Middle frontal gyrus (tissue), 1 donor: ENCODE data around the gene TAGLN2.

Experiments
- DNase-seq: peaks from one replicate; pipeline ENCODE4 v3.0.0-alpha.2; 2015; ENCODE audit warnings: low spot score; ENCODE audit errors: extremely low spot score

The TAGLN2 gene

DNA sequence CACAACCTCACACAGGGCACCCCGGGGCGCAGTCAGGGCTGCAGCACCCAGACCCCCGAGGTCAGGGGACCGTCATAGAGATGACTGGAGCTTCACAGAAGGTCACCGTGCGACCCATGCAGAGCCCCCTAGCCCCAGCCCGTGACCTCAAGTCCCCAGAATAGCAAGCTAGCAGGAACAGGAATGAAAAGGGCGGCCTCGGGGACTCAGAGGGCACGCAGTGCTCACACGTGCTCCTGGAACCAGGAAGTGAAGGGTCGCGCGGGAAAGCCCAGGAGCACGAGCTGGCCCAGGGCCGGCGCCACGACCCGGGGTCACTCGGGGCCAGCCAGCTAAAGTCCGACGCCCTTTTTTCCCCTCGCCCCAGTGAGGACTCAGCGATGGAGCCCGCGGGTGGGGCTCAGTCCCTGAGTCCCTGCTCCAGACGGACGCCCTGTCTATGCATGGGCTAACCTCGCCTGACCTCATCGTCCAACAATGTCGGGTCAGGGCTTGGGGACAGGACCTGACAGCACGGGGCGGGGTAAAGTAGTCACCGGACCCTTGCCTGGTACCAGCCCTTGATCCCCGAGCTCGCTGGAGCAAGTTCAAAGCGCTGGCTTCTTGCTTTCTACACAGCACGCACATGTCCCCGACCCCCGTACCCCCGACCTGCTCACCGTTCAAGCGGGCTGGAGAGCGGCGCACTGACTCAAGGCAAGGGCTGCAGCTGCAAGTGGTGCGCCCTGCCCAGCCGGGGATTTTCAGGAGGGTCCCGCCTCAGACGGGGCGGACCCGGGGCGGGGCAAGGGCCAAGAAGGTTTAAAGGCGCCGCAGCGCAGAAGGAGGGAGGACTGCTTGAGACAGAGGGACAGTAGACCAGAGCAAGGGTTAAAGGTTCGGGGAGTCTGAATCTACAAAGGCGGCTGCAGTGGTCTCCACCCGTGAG lies at the start of gene TAGLN2:
TSS of gene TAGLN2 (minus strand) at position 717 of the 928 bp plus-strand sequence. CDS start 4,998 bp downstream, outside the sequence.
- no peak for DNase-seq

GRCh38 chr1:159974350-159974965 lies 49.2 kb upstream of the TAGLN2 start:
- DNase-seq = no peak

DNA sequence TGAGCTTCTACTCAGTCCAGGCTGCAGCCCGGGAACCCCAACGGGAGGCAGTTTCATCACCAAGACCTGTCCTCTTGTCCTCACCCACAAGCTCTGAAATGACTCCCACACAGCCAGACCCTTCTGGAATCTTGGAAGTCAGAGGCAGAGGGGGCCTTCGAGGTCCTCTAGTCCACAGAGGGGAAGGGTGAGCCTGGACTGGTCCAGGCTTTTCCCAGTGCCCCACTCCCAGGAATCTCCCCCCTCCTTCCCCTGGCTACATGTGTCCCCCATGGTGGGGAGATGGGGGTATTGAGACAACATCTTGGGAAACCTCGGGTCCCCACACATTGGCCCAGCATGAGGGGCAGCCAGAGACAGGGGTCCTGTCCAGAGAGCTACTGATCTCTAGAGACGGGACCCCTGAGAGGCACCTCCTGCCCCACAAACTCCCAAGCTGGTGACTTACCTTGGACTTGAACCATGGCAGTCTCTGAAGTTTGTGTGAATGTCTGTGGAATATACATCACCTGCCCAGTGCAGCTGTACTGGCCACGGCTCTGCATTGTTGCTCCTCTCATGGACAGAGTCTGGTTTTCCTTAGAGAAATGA lies 48.1 kb upstream of the TAGLN2 start:
- DNase-seq = no peak

DNA sequence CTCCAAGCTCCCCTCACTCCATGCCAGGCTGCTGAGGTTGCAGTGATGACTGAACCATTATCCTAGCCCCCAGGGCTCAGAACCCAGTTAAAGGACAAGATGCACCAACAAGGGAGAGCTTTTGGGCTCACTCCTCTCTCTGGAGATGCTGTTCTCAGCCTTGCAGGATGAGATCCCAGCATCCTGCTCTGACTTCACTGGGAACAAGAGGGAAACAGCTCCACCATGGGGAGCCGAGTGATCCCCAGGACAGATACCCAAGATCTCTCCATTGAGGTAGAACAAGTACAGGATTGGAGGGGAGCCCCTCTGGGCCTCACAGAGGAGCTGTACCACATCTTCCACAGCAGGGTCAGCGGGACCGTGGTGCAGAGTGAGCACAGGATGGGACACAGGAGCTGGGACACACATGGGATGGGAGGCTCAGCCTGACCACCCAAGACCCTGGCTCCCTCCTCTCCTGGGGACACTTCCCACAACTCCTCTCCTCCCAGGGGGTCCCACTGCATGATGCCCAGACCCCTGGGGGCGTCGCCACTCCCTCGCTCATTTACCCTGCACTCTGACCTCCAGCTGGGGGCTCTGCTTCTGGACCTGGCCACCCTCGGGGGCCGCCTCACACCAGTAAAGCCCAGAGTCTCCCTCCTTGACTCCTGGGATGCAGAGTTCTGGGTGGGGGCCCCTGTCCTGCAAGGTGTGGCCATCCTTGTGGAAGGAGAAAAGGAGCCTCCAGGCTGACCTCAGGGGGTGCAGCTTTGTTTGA lies 47.3 kb upstream of the TAGLN2 start:
- DNase-seq = no peak

DNA sequence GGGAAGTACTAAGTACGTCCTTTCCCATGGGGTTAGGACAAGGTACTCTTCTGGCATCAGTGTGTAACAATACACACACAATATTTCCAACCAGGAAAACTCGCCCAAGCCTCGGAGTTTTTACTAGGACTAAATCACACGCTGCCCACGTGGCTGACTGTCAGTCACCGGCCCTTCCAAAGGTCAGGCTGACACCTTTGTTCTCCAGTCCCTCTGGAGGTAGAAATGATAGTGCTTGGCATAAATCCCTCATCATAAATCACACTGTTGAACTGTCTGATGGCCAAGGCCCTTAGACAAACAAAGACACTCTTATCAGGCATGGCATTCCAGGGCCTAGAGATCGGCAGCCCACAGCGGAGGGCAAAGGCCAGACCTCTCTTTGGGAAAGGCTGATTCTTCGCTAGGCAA lies 45.6 kb upstream of the TAGLN2 start:
- DNase-seq = no peak

DNA sequence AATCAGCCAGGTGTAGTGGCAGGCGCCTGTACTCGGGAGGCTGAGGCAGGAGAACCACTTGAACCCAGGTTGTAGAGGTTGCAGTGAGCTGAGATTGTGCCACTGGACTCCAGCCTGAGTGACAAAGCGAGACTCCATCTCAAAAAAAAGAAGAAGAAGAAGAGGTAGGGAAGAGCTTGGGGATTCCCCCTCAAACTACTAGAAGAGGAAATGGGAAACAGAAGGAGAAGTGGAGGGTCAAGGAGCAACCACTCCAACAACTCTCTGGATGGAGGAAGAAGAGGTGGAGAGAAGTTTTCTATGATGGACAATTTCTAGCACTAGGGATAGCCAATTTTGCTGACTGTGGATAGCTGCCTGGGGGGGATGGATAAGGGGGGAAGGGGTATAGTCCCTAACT lies 43.6 kb upstream of the TAGLN2 start:
- no peak for DNase-seq

GRCh38 chr1:159965263-159965662 lies 40.0 kb upstream of the TAGLN2 start:
- DNase-seq = no peak

- no peak for DNase-seq
Measured at GRCh38 chr1:159964144-159964543, 38.8 kb upstream of the TAGLN2 start.

DNA sequence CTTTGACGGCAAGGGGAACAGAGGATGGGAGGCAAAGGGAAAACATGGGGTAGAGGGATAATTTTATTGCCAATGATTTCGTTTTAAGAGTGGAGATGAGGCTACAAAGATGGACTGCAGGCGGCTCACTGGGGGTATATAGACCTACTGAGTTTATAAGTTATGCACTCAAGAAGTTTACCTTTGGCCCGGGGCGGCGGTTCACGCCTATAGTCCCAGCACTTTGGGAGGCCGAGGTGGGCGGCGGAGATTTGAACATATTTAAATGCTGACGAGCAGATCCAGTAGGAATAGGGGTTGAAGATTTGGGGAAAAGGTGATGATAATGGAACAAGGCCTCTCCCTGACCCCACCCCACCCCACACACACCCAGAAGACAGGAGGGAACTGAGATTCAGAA lies 36.9 kb upstream of the TAGLN2 start:
- no peak for DNase-seq

DNA sequence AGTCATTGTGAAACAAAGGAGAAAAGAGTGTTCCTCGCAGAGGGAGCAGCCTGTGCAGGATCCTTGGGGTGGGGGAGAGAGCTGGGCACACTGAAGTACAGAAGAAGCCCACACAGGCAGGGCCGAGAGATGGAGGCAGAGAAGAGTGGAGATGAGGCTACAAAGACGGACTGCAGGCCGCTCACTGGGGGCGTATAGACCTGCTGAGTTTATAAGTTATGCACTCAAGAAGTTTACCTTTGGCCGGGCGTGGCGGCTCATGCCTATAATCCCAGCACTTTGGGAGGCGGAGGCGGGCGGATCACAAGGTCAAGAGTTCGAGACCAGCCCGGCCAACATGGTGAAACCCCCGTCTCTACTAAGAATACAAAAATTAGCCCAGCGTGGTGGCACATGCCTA lies 36.3 kb upstream of the TAGLN2 start:
- no peak for DNase-seq

- no peak for DNase-seq
Measured at GRCh38 chr1:159960721-159961381, 35.5 kb upstream of the TAGLN2 start.

- no peak for DNase-seq
Measured at GRCh38 chr1:159959451-159959850, 34.1 kb upstream of the TAGLN2 start.

- DNase-seq = no peak
Measured at GRCh38 chr1:159958719-159959380, 33.5 kb upstream of the TAGLN2 start.

- no peak for DNase-seq
Measured at GRCh38 chr1:159957824-159958268, 32.5 kb upstream of the TAGLN2 start.

DNA sequence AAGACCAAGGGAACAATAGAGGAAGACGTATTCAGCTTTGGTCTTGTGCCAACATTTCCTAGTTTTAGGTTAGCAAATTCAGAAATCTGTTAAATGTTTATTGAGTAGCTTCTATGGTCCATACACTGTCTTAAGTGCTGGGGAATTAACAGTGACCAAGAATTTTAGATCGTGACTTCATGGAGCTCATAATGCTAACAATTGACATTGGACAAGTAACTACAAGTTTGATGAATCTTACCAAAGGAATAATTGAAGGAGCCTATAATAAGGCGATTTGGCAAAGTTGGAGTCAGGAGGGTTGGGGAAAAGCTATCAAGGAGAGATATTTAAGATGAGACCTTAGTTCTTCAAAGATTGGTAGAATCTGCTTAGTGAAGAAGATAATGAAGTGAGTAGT lies 30.1 kb upstream of the TAGLN2 start:
- no peak for DNase-seq

- no peak for DNase-seq
Measured at GRCh38 chr1:159953536-159954515, 28.5 kb upstream of the TAGLN2 start, which contains the start of gene SLAMF9. SLAMF9 (minus strand) TSS chr1:159954237; CDS start chr1:159954137, 100 bp downstream.

GRCh38 chr1:159952932-159953331 lies 27.6 kb upstream of the TAGLN2 start:
- no peak for DNase-seq

GRCh38 chr1:159951551-159951950 lies 26.2 kb upstream of the TAGLN2 start:
- no peak for DNase-seq

- DNase-seq = no peak
Measured at GRCh38 chr1:159951016-159951415, 25.7 kb upstream of the TAGLN2 start.
